Mesenchymal stem cell (in vitro differentiated cells and primary cell): ENCODE measurements around the gene PCYT1A.

Experiments used
- DNase-seq: peaks from one replicate; pipeline ENCODE4 v3.0.0-alpha.2; 2013
- H2AFZ ChIP-seq: one replicate; pipeline ENCODE4 v1.6.1; 2013; ENCODE audit warnings: low read depth, mild to moderate bottlenecking, control low read depth, inconsistent platforms, low read length, moderate library complexity
- H2AK5ac ChIP-seq: 2 replicates; pipeline ENCODE4 v1.6.1; 2013; ENCODE audit warnings: low read length, moderate library complexity, mild to moderate bottlenecking, inconsistent platforms; ENCODE audit not compliant: severe bottlenecking
- H2BK120ac ChIP-seq: one replicate; pipeline ENCODE4 v1.6.1; 2013; ENCODE audit warnings: low read depth, mild to moderate bottlenecking, inconsistent platforms, low read length, moderate library complexity
- H2BK12ac ChIP-seq, 2 experiments: one replicate each; pipeline ENCODE4 v1.6.1; 2013; ENCODE audit warnings: inconsistent platforms in 2 of 2, low read length in 2 of 2, mild to moderate bottlenecking in 2 of 2, moderate library complexity in 2 of 2, control low read depth in 1 of 2
- H2BK15ac ChIP-seq: one replicate; pipeline ENCODE4 v1.6.1; 2013; ENCODE audit warnings: mild to moderate bottlenecking, low read depth, inconsistent platforms; ENCODE audit not compliant: poor library complexity, severe bottlenecking
- H2BK5ac ChIP-seq: 2 replicates; pipeline ENCODE4 v1.6.1; 2013; ENCODE audit warnings: low read depth, mild to moderate bottlenecking, low read length, control low read depth, inconsistent platforms; ENCODE audit not compliant: poor library complexity, severe bottlenecking
- H3K14ac ChIP-seq, 2 experiments: one replicate each; pipeline ENCODE4 v1.6.1; 2013; ENCODE audit warnings: inconsistent platforms in 2 of 2, low read length in 2 of 2, control low read depth in 1 of 2, mild to moderate bottlenecking in 1 of 2, moderate library complexity in 1 of 2
- H3K18ac ChIP-seq, 2 experiments: one replicate each; pipeline ENCODE4 v1.6.1; 2013; ENCODE audit warnings: inconsistent platforms in 2 of 2, low read length in 2 of 2, control low read depth in 1 of 2, low read depth in 1 of 2, mild to moderate bottlenecking in 1 of 2
- H3K23ac ChIP-seq, 2 experiments: one replicate each; pipeline ENCODE4 v1.6.1; 2013; ENCODE audit warnings: inconsistent platforms in 2 of 2, low read length in 2 of 2, mild to moderate bottlenecking in 2 of 2, moderate library complexity in 2 of 2, control low read depth in 1 of 2
- H3K27ac ChIP-seq: 2 replicates; pipeline ENCODE4 v1.5.1; 2013; ENCODE audit warnings: mild to moderate bottlenecking, moderate library complexity, low read length, control low read depth, inconsistent platforms; ENCODE audit not compliant: poor library complexity, severe bottlenecking
- H3K27me3 ChIP-seq, 2 experiments: 2 replicates each; pipeline versions ENCODE4 v1.6.1 to v1.7.0; 2013; ENCODE audit warnings: low read length in 2 of 2, mild to moderate bottlenecking in 2 of 2, moderate library complexity in 2 of 2, control low read depth in 1 of 2, inconsistent platforms in 1 of 2; ENCODE audit not compliant: control insufficient read depth in 1 of 2, insufficient read depth in 1 of 2
- H3K36me3 ChIP-seq, 2 experiments: 2 replicates each; pipeline versions ENCODE4 v1.6.1 to v1.7.0; 2013; ENCODE audit warnings: low read length in 2 of 2, control low read depth in 1 of 2, inconsistent platforms in 1 of 2, low read depth in 1 of 2, mild to moderate bottlenecking in 1 of 2; ENCODE audit not compliant: insufficient read depth in 2 of 2, control insufficient read depth in 1 of 2
- H3K4ac ChIP-seq, 2 experiments: one replicate each; pipeline ENCODE4 v1.6.1; 2013; ENCODE audit warnings: inconsistent platforms in 2 of 2, low read length in 2 of 2, mild to moderate bottlenecking in 2 of 2, moderate library complexity in 2 of 2, control low read depth in 1 of 2, low read depth in 1 of 2
- H3K4me1 ChIP-seq: 2 replicates; pipeline ENCODE4 v1.6.1; 2013; ENCODE audit warnings: low read depth, low read length, control low read depth; ENCODE audit not compliant: control insufficient read depth, insufficient read depth
- H3K4me2 ChIP-seq: 2 replicates; pipeline ENCODE4 v1.6.1; 2013; ENCODE audit warnings: low read length, mild to moderate bottlenecking, inconsistent platforms; ENCODE audit not compliant: poor library complexity, severe bottlenecking
- H3K4me3 ChIP-seq, 2 experiments: 2 replicates each; pipeline versions ENCODE4 v1.5.1 to v1.7.0; 2013; ENCODE audit warnings: low read length in 2 of 2, mild to moderate bottlenecking in 2 of 2, control low read depth in 1 of 2, low read depth in 1 of 2; ENCODE audit not compliant: insufficient read depth in 1 of 2
- H3K79me1 ChIP-seq: replicated peaks from 2 replicates; pipeline ENCODE4 v1.6.1; 2013; ENCODE audit warnings: mild to moderate bottlenecking, control low read depth, low read length, inconsistent platforms; ENCODE audit not compliant: poor library complexity, severe bottlenecking
- H3K9ac ChIP-seq: 2 replicates; pipeline ENCODE4 v1.7.0; 2013; ENCODE audit warnings: mild to moderate bottlenecking, low read length, moderate library complexity
- H3K9me3 ChIP-seq: 2 replicates; pipeline ENCODE4 v1.7.0; 2013; ENCODE audit warnings: mild to moderate bottlenecking, low read length; ENCODE audit not compliant: control insufficient read depth
- H4K8ac ChIP-seq: one replicate; pipeline ENCODE4 v1.6.1; 2013; ENCODE audit warnings: inconsistent platforms, mild to moderate bottlenecking, low read length, moderate library complexity
- H4K91ac ChIP-seq: one replicate; pipeline ENCODE4 v1.6.1; 2013; ENCODE audit warnings: mild to moderate bottlenecking, low read length, inconsistent platforms
- WGBS: methylation state at CpG from one replicate; pipeline ENCODE4 v1.1.7; 2013; ENCODE audit warnings: mixed read lengths; 5-methylcytosine and 5-hydroxymethylcytosine counted together

The PCYT1A gene

DNA sequence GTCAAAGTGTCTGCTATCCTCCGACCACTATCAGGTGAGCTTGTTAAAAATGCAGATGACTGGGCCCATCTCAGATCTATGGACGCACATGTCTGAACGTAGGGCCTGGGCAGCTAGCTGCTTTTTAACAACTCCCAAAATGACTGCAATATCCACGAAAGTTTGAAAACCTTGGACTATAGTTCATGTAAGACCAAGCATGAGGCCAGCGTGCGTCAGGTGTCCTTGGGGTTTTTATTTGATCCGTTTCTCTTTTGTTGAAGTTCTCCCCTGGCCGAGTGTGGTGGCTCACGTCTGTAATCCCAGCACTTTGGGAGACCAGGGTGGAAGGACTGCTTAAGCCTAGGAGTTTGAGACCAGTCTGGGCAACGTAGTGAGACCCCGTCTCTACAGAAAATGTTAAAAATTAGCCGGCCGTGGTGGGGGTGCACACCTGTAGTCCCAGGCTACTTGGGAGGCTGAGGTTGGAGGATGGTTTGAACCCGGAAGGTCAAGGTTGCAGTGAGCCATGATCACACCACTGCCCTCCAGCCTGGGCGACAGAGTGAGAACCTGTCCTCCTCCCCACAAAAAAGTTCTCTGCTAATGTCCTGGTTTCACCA is 61.7 kb downstream of the PCYT1A start:
- H4K8ac ChIP-seq = no peak overlapping the region
- H3K79me1 ChIP-seq = no peaks in the 10 kb centered on the region
- no peak overlapping the region for H3K14ac ChIP-seq
- H3K27me3 ChIP-seq = peaks cover 0 to 20% of the 10 kb centered on the region in 2 experiments
- H3K9ac ChIP-seq = no peak overlapping the region
- no peak overlapping the region for H3K4me2 ChIP-seq
- no peak overlapping the region for H4K91ac ChIP-seq
- H3K27ac ChIP-seq = no peak overlapping the region
- H2AK5ac ChIP-seq = no peak overlapping the region
- H3K23ac ChIP-seq = no peak overlapping the region
- H2BK12ac ChIP-seq = no peak overlapping the region
- no peak overlapping the region for H3K4ac ChIP-seq
- H3K4me3 ChIP-seq = no peak overlapping the region
- no peak overlapping the region for H3K18ac ChIP-seq
- H2BK15ac ChIP-seq = no peak overlapping the region
- WGBS = 89% methylated on average over 12 of the region's 15 CpGs
- no peaks in the 10 kb centered on the region for H3K9me3 ChIP-seq
- H3K36me3 ChIP-seq = no peaks in the 10 kb centered on the region
- no peak overlapping the region for H2BK120ac ChIP-seq
- no peak overlapping the region for H2AFZ ChIP-seq
- DNase-seq = no peak
- peaks cover 2% of the 10 kb centered on the region for H3K4me1 ChIP-seq
- no peak overlapping the region for H2BK5ac ChIP-seq

DNA sequence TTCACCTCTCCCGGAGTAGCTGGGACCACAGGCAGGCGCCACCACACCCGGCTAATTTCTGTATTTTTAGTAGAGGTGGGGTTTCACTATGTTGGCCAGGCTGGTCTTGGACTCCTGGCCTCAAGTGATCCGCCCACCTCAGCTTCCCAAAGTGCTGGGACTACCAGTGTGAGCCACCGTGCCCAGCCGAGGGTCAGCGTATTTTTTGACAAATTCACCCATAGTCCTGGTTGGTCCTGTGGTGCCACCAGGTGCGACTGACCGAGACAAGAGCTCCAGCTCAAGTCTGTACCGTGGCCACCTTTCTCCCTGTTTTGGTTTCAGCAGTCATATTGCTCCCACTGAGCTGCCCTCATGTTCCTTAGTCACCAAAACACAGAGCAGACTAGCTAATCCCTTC is 62.4 kb downstream of the PCYT1A start:
- Histone ChIP-seq H3K79me1 (no peaks in the 10 kb centered on the region), H3K4me2 (no peak overlapping the region), H2BK15ac (no peak overlapping the region), H3K27me3 (peaks cover 0 to 20% of the 10 kb centered on the region in 2 experiments), H2BK12ac (no peak overlapping the region), H3K4me1 (peaks cover 2% of the 10 kb centered on the region), H3K36me3 (no peaks in the 10 kb centered on the region), H4K91ac (no peak overlapping the region), H3K23ac (no peak overlapping the region), H3K9ac (no peak overlapping the region), H3K4me3 (no peak overlapping the region), H2BK120ac (no peak overlapping the region), H3K27ac (no peak overlapping the region), H2AK5ac (no peak overlapping the region), H3K18ac (no peak overlapping the region), H3K14ac (no peak overlapping the region), H3K9me3 (no peaks in the 10 kb centered on the region), H4K8ac (no peak overlapping the region), H2BK5ac (no peak overlapping the region), H2AFZ (no peak overlapping the region), H3K4ac (no peak overlapping the region)
- 92% methylated on average over 10 of the region's 10 CpGs for WGBS
- no peak for DNase-seq

DNA sequence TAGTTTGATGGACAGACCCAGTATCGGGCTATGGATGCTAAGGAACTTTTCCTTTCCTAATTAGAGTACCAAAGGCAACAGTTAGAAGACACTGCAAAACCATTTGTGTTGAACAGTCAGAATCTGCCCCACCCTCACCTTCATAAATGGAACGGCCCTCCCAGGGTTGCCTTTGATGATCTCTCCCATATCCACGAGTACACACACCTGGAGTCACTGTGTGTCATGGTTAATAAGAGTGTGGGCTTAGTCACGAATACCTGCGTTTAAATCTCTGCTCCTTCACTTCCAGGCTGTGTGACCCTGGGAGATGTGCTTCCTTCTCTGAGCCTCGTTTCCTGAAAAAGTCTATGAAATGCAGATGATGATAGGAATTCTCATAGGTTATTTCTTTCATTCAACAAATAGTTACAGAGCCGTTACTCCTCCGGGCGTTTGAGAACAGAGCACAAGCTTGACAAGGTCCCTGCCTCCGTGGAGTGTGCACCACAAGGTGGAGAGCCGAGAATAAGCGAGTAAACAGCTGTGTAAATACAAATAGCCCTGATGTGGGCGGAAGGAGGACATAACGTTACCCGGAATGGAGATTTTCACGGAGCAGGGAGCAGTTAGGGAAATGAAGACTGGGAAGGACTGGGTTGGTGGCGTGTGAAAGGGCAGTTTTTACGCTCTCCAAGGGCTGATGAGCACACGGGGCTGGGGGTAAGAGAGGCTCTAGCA is 64.5 kb downstream of the PCYT1A start:
- no peak overlapping the region for H3K14ac ChIP-seq

DNA sequence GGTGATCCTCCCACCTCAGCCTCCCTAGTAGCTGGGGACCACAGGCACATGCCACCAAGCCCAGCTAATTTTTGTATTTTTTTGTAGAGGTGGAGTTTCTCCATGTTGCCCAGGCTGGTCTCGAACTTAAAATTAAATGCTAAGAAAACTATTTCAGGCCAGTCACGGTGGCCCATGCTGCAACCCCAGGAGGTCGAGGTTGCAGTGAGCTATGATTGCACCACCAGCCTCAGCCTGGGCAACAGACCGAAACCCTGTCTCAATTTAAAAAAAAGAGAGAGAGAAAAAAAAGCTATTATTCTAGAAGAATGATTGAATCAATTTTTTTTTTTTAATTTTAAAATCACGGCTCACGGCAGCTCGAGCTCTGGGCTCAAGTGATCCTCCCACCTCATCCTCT is 66.5 kb downstream of the PCYT1A start:
- Histone ChIP-seq H3K4ac (no peak overlapping the region), H2AFZ (no peak overlapping the region), H3K18ac (no peak overlapping the region), H2BK120ac (no peak overlapping the region), H4K8ac (no peak overlapping the region), H3K79me1 (no peaks in the 10 kb centered on the region), H2AK5ac (no peak overlapping the region), H3K4me3 (no peak overlapping the region), H3K4me1 (peaks cover 12% of the 10 kb centered on the region), H3K27me3 (peaks cover 0 to 10% of the 10 kb centered on the region in 2 experiments), H3K36me3 (no peaks in the 10 kb centered on the region), H3K9me3 (no peaks in the 10 kb centered on the region), H3K9ac (no peak overlapping the region), H2BK12ac (no peak overlapping the region), H2BK15ac (no peak overlapping the region), H3K14ac (no peak overlapping the region), H3K4me2 (no peak overlapping the region), H2BK5ac (no peak overlapping the region), H3K27ac (no peak overlapping the region), H3K23ac (no peak overlapping the region), H4K91ac (no peak overlapping the region)
- 91% methylated on average over 6 of the region's 7 CpGs for WGBS
- DNase-seq = no peak

More for the DNA sequence above, 64.5 kb downstream of the PCYT1A start:
- Histone ChIP-seq H4K91ac (no peak overlapping the region), H4K8ac (no peak overlapping the region), H3K27ac (no peak overlapping the region), H2BK120ac (no peak overlapping the region), H2AK5ac (no peak overlapping the region), H3K36me3 (no peaks in the 10 kb centered on the region), H2BK15ac (no peak overlapping the region), H3K27me3 (peaks cover 0 to 16% of the 10 kb centered on the region in 2 experiments), H3K4me2 (no peak overlapping the region), H3K9me3 (no peaks in the 10 kb centered on the region), H3K23ac (no peak overlapping the region), H3K18ac (no peak overlapping the region), H3K4ac (no peak overlapping the region), H3K4me3 (no peak overlapping the region), H3K9ac (no peak overlapping the region), H3K79me1 (no peaks in the 10 kb centered on the region), H2AFZ (no peak overlapping the region), H3K4me1 (peaks cover 7% of the 10 kb centered on the region), H2BK5ac (no peak overlapping the region), H2BK12ac (no peak overlapping the region)
- 85% methylated on average over 17 of the region's 19 CpGs for WGBS
- DNase-seq = no peak
